ENCODE results near the gene DGKH.
"Not testable (repeated sequence)": the region's sequence is repeated elsewhere in the genome, so short reads cannot be mapped to it uniquely, and the experiment has no call there.

Gene DGKH

GRCh38 chr13:42110410-42111155, 62.1 kb downstream of the DGKH start:
- DNase-seq (ENCODE audit: low read depth), result no peak

GRCh38 chr13:42112864-42113263, 64.4 kb downstream of the DGKH start:
- DNase-seq (ENCODE audit: low read depth), result no peak

GRCh38 chr13:42113478-42113877, 65.0 kb downstream of the DGKH start:
- DNase-seq (ENCODE audit: low read depth), result no peak

- no peak for DNase-seq (ENCODE audit: low read depth)
Measured at GRCh38 chr13:42114278-42114677, 65.8 kb downstream of the DGKH start.

GRCh38 chr13:42114912-42115311, 66.5 kb downstream of the DGKH start:
- DNase-seq (ENCODE audit: low read depth), result no peak

- DNase-seq (ENCODE audit: low read depth), result no peak
Measured at GRCh38 chr13:42116225-42116624, 67.8 kb downstream of the DGKH start.

- no peak for DNase-seq (ENCODE audit: low read depth)
Measured at GRCh38 chr13:42119041-42119440, 70.6 kb downstream of the DGKH start.

- no peak for DNase-seq (ENCODE audit: low read depth)
Measured at GRCh38 chr13:42119875-42120274, 71.4 kb downstream of the DGKH start.

- DNase-seq (ENCODE audit: low read depth), result no peak
Measured at GRCh38 chr13:42123600-42123999, 75.2 kb downstream of the DGKH start.

GRCh38 chr13:42125046-42125445, 76.6 kb downstream of the DGKH start:
- no peak for DNase-seq (ENCODE audit: low read depth)

- DNase-seq (ENCODE audit: low read depth), result no peak
Measured at GRCh38 chr13:42127047-42127446, 78.6 kb downstream of the DGKH start.

GRCh38 chr13:42129033-42129432, 80.6 kb downstream of the DGKH start:
- DNase-seq (ENCODE audit: low read depth), result no peak

- no peak for DNase-seq (ENCODE audit: low read depth)
Measured at GRCh38 chr13:42136518-42136917, 88.1 kb downstream of the DGKH start.

GRCh38 chr13:42137856-42138537, 89.5 kb downstream of the DGKH start:
- no peak for DNase-seq (ENCODE audit: low read depth)

- no peak for DNase-seq (ENCODE audit: low read depth)
Measured at GRCh38 chr13:42140494-42140893, 92.0 kb downstream of the DGKH start.

- DNase-seq (ENCODE audit: low read depth), result not testable (repeated sequence)
Measured at GRCh38 chr13:42141052-42141451, 92.6 kb downstream of the DGKH start.

GRCh38 chr13:42146359-42146758, 97.9 kb downstream of the DGKH start:
- no peak for DNase-seq (ENCODE audit: low read depth)

- no peak for DNase-seq (ENCODE audit: low read depth)
Measured at GRCh38 chr13:42148538-42148937, 100.1 kb downstream of the DGKH start.

GRCh38 chr13:42149136-42149535, 100.7 kb downstream of the DGKH start:
- DNase-seq (ENCODE audit: low read depth), result no peak

GRCh38 chr13:42151781-42152180, 103.3 kb downstream of the DGKH start:
- no peak for DNase-seq (ENCODE audit: low read depth)

GRCh38 chr13:42152495-42152894, 104.0 kb downstream of the DGKH start:
- no peak for DNase-seq (ENCODE audit: low read depth)

GRCh38 chr13:42153199-42154113, 105.0 kb downstream of the DGKH start:
- DNase-seq (ENCODE audit: low read depth), result no peak

- DNase-seq (ENCODE audit: low read depth), result no peak
Measured at GRCh38 chr13:42155251-42155650, 106.8 kb downstream of the DGKH start.
